Measurements from ENCODE around the gene GTSE1.

Gene GTSE1

GRCh38 chr22:46338636-46339035, 42.0 kb downstream of the GTSE1 start:
- no peak for TF ChIP-seq PATZ1 (CRISPR knock-in tag; IDR thresholded peaks at IDR 0.05; ENCODE audit: borderline replicate concordance)
- TF ChIP-seq ZC3H10 (CRISPR knock-in tag; IDR thresholded peaks at IDR 0.05) = no peak
- no peak for TF ChIP-seq PPARA (CRISPR knock-in tag; IDR thresholded peaks at IDR 0.05; ENCODE audit: borderline replicate concordance)
- no peak for TF ChIP-seq CSDC2 (CRISPR knock-in tag; IDR thresholded peaks at IDR 0.05)
- TF ChIP-seq ISL1 (CRISPR knock-in tag; IDR thresholded peaks at IDR 0.05) = no peak
- TF ChIP-seq ZFP30 (CRISPR knock-in tag; IDR thresholded peaks at IDR 0.05) = no peak
- no peak for TF ChIP-seq ARNTL (CRISPR knock-in tag; IDR thresholded peaks at IDR 0.05; ENCODE audit: borderline replicate concordance, low read depth)
- no peak for TF ChIP-seq ZNF8 (CRISPR knock-in tag; IDR thresholded peaks at IDR 0.05)
- TF ChIP-seq ZNF565 (CRISPR knock-in tag; conservative IDR thresholded peaks at IDR 0.05; ENCODE audit: low read depth) = no peak
- ATAC-seq = no peak

GRCh38 chr22:46339956-46340355, 43.3 kb downstream of the GTSE1 start:
- no peak for TF ChIP-seq PPARA (CRISPR knock-in tag; IDR thresholded peaks at IDR 0.05; ENCODE audit: borderline replicate concordance)
- TF ChIP-seq ZFP3 (CRISPR knock-in tag; IDR thresholded peaks at IDR 0.05) = no peak
- TF ChIP-seq, protein P1, sequence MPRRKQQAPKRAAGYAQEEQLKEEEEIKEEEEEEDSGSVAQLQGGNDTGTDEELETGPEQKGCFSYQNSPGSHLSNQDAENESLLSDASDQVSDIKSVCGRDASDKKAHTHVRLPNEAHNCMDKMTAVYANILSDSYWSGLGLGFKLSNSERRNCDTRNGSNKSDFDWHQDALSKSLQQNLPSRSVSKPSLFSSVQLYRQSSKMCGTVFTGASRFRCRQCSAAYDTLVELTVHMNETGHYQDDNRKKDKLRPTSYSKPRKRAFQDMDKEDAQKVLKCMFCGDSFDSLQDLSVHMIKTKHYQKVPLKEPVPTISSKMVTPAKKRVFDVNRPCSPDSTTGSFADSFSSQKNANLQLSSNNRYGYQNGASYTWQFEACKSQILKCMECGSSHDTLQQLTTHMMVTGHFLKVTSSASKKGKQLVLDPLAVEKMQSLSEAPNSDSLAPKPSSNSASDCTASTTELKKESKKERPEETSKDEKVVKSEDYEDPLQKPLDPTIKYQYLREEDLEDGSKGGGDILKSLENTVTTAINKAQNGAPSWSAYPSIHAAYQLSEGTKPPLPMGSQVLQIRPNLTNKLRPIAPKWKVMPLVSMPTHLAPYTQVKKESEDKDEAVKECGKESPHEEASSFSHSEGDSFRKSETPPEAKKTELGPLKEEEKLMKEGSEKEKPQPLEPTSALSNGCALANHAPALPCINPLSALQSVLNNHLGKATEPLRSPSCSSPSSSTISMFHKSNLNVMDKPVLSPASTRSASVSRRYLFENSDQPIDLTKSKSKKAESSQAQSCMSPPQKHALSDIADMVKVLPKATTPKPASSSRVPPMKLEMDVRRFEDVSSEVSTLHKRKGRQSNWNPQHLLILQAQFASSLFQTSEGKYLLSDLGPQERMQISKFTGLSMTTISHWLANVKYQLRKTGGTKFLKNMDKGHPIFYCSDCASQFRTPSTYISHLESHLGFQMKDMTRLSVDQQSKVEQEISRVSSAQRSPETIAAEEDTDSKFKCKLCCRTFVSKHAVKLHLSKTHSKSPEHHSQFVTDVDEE (CRISPR knock-in tag; IDR thresholded peaks at IDR 0.05) = no peak
- TF ChIP-seq SNAI2 (CRISPR knock-in tag; IDR thresholded peaks at IDR 0.05) = no peak
- TF ChIP-seq ZFP30 (CRISPR knock-in tag; IDR thresholded peaks at IDR 0.05) = no peak
- no peak for TF ChIP-seq OSR1 (CRISPR knock-in tag; IDR thresholded peaks at IDR 0.05)
- TF ChIP-seq PATZ1 (CRISPR knock-in tag; IDR thresholded peaks at IDR 0.05; ENCODE audit: borderline replicate concordance) = no peak
- no peak for TF ChIP-seq TOX (CRISPR knock-in tag; IDR thresholded peaks at IDR 0.05; ENCODE audit: borderline replicate concordance)
- no peak for TF ChIP-seq BACH2 (CRISPR knock-in tag; IDR thresholded peaks at IDR 0.05; ENCODE audit: borderline replicate concordance)
- TF ChIP-seq TCF4 (CRISPR knock-in tag; IDR thresholded peaks at IDR 0.05; ENCODE audit: borderline replicate concordance) = no peak
- TF ChIP-seq ESRRG (CRISPR knock-in tag; IDR thresholded peaks at IDR 0.05) = no peak
- no peak for TF ChIP-seq POU6F1 (CRISPR knock-in tag; IDR thresholded peaks at IDR 0.05; ENCODE audit: borderline replicate concordance, low read depth)
- no peak for TF ChIP-seq CSDC2 (CRISPR knock-in tag; IDR thresholded peaks at IDR 0.05)
- TF ChIP-seq ISL1 (CRISPR knock-in tag; IDR thresholded peaks at IDR 0.05) = no peak
- TF ChIP-seq ZNF565 (CRISPR knock-in tag; conservative IDR thresholded peaks at IDR 0.05; ENCODE audit: low read depth) = no peak
- TF ChIP-seq CSRNP3 (CRISPR knock-in tag; IDR thresholded peaks at IDR 0.05) = no peak
- TF ChIP-seq, protein P2, sequence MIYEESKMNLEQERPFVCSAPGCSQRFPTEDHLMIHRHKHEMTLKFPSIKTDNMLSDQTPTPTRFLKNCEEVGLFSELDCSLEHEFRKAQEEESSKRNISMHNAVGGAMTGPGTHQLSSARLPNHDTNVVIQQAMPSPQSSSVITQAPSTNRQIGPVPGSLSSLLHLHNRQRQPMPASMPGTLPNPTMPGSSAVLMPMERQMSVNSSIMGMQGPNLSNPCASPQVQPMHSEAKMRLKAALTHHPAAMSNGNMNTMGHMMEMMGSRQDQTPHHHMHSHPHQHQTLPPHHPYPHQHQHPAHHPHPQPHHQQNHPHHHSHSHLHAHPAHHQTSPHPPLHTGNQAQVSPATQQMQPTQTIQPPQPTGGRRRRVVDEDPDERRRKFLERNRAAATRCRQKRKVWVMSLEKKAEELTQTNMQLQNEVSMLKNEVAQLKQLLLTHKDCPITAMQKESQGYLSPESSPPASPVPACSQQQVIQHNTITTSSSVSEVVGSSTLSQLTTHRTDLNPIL (CRISPR knock-in tag; IDR thresholded peaks at IDR 0.05; ENCODE audit: low read depth) = no peak
- no peak for ATAC-seq

Measured in SK-N-SH treated with all-trans-retinoic acid at 6 μM for 48 hours (cell line).